ENCODE results near the gene GDPD5. TPM values are rescaled to one million over a fixed set of nuclear protein-coding genes. Genes with fewer than 3 reads are reported as not detected.

Gene GDPD5
- total and polyA plus RNA-seq, 2 donors (not counting 3 experiments of a cell fraction or from before 2014, with no cell fraction given), result 60.2 to 79.2 TPM

DNA sequence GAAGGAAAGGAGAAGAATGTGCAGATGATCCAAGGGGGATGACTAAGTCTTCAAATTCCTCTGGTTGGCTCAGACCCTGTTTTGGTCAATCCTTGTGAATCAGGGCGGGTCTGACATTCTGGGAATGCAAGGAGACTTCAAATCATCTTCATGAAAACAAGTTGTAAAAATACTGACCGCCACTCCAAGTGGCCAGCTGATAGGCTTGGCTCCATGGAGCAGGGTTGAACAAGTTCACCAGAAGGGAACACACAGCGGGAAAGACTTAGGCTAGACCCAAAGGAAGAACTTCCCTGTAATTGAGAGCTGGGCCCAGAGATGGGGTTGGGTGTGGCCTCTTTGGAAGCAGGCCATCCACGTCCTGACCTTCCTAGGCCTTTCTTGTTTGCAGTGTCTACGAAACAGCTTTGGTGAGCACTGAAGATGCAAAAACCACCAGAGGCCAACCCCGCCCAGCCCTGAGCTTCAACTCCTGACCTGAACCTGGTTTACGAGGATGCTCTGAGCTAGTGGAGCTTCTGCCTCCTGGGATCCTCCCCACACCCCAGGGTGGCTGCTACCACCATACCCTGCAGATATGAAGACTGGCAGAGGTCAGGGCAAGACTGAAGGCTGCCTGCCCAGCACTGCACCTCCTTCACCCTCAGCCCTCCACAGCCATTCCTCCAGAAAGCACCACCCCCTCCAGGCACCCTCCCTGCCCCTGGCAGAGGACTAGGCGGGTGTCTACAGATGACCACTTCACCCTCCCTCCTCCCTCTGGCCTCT is 26.1 kb downstream of the GDPD5 start:
- ChIA-PET POLR2A (no interaction called here), CTCF (interaction anchor here (1.0 to 1.8 kb wide), 3 partner anchors 9 to 48 kb away, joined by 3 to 5 read pairs (median 3); partner anchors contain the start of gene GDPD5)
- H3K9ac ChIP-seq (replicated peaks; ENCODE audit: extremely low read depth, insufficient read depth, low read length), result no peak overlapping the region
- peaks cover 19% of the 10 kb centered on the region for H3K4me1 ChIP-seq (ENCODE audit: control insufficient read depth, extremely low read depth, insufficient read depth, low read length)
- peak; percentile 74 for FAIRE-seq
- H3K4me2 ChIP-seq (ENCODE audit: insufficient read depth, low read length), result no peak overlapping the region
- H3K9me3 ChIP-seq (replicated peaks; ENCODE audit: control insufficient read depth, insufficient read depth, low read length), result no peaks in the 10 kb centered on the region
- no peaks in the 10 kb centered on the region for H3K9me1 ChIP-seq (replicated peaks; ENCODE audit: control insufficient read depth, extremely low read depth, insufficient read depth, low read length)
- no TSS peak for BruUV-seq (replicated peaks)
- no peaks in the 10 kb centered on the region for H3K79me2 ChIP-seq (ENCODE audit: control insufficient read depth, insufficient read depth, low read length)
- H3K27me3 ChIP-seq (ENCODE audit: control insufficient read depth in 2 of 2, insufficient read depth in 2 of 2, low read length in 2 of 2), result no peaks in the 10 kb centered on the region
- no peaks in the 10 kb centered on the region for H4K20me1 ChIP-seq (replicated peaks; ENCODE audit: control insufficient read depth, extremely low read depth, insufficient read depth, low read length)
- H3K27ac ChIP-seq (ENCODE audit: insufficient read depth, low read depth, low read length), result no peak overlapping the region
- no peak for DNase-seq (ENCODE audit: low read depth, low spot score)
- H2AFZ ChIP-seq (ENCODE audit: low read depth, low read length), result no peak overlapping the region
- intact Hi-C loops (cut with micrococcal nuclease), result no loop called here
- TF ChIP-seq JUN (IDR thresholded peaks at IDR 0.05; ENCODE audit: borderline replicate concordance, insufficient read depth, insufficient read length, low read depth) (no peak), EZH2 (IDR thresholded peaks at IDR 0.05; ENCODE audit: borderline replicate concordance, low read depth, low read length, severe bottlenecking) (no peak), FOS (IDR thresholded peaks at IDR 0.05; ENCODE audit: borderline replicate concordance, insufficient read depth, low read length) (no peak), POLR2A (IDR thresholded peaks at IDR 0.05; ENCODE audit: low read depth, low read length) (no peak), GATA2 (IDR thresholded peaks at IDR 0.05; ENCODE audit: insufficient read depth, insufficient read length, low read depth, low read length) (no peak), MYC (IDR thresholded peaks at IDR 0.05; ENCODE audit: low read depth, low read length) (no peak)
- TF ChIP-seq, protein P1, sequence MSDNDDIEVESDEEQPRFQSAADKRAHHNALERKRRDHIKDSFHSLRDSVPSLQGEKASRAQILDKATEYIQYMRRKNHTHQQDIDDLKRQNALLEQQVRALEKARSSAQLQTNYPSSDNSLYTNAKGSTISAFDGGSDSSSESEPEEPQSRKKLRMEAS (IDR thresholded peaks at IDR 0.05; ENCODE audit: insufficient read depth, insufficient read length), result no peak
- TF ChIP-seq, protein P2, sequence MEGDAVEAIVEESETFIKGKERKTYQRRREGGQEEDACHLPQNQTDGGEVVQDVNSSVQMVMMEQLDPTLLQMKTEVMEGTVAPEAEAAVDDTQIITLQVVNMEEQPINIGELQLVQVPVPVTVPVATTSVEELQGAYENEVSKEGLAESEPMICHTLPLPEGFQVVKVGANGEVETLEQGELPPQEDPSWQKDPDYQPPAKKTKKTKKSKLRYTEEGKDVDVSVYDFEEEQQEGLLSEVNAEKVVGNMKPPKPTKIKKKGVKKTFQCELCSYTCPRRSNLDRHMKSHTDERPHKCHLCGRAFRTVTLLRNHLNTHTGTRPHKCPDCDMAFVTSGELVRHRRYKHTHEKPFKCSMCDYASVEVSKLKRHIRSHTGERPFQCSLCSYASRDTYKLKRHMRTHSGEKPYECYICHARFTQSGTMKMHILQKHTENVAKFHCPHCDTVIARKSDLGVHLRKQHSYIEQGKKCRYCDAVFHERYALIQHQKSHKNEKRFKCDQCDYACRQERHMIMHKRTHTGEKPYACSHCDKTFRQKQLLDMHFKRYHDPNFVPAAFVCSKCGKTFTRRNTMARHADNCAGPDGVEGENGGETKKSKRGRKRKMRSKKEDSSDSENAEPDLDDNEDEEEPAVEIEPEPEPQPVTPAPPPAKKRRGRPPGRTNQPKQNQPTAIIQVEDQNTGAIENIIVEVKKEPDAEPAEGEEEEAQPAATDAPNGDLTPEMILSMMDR (IDR thresholded peaks at IDR 0.05; ENCODE audit: extremely low read depth in 1 of 2, insufficient read depth in 1 of 2, low read depth in 1 of 2, low read length in 2 of 2), result no peak
- H3K4me3 ChIP-seq (replicated peaks in 1 of 3; ENCODE audit: insufficient read depth in 1 of 3, low read depth in 1 of 3, low read length in 3 of 3), result no peak overlapping the region
- dilution Hi-C loops (cut with MboI; ENCODE audit: extremely low pct_ligation_motif_present, low sequenced_read_pairs), result no loop called here
- no peaks in the 10 kb centered on the region for H3K36me3 ChIP-seq (ENCODE audit: control insufficient read depth in 2 of 2, extremely low read depth in 1 of 2, insufficient read depth in 2 of 2, low read length in 2 of 2)

Measured in endothelial cell of umbilical vein (primary cell).